A673 (cell line): ENCODE results near the gene KCNMA1. TPM values are rescaled to one million over a fixed set of nuclear protein-coding genes. Genes with fewer than 3 reads are reported as not detected.

Experiments used
- BruUV-seq: library from RNA; stranded (reverse); fragments of 400-500 nt; replicated peaks from 2 replicates; lab custom pipeline; 2021; lab: Mats Ljungman, UMichigan
- CTCF ChIA-PET: fragments of 300-600 bp; sonication (Branson Sonifier 250); formaldehyde crosslinking; loops from one replicate; lab custom pipeline; 2022; ENCODE audit warnings: antibody characterized with exemption; lab: Charles Lee
- POLR2A ChIA-PET: fragments of 300-600 bp; sonication (Branson Sonifier 250); formaldehyde crosslinking; loops from one replicate; lab custom pipeline; 2022; ENCODE audit warnings: antibody characterized with exemption; ENCODE audit not compliant: low non-redundant PET; lab: Charles Lee
- DNase-seq: peaks from one replicate; pipeline ENCODE4 v3.0.0-alpha.2; 2015; ENCODE audit warnings: low spot score
- H3K27ac ChIP-seq: fragments of 200-600 bp; sonication (generic); 2 replicates; pipeline ENCODE4 v1.5.1; 2016; ENCODE audit warnings: mixed run types, low read depth, mild to moderate bottlenecking, mixed read lengths, antibody characterized with exemption, low read length; ENCODE audit not compliant: poor library complexity, severe bottlenecking
- H3K27me3 ChIP-seq: fragments of 200-600 bp; sonication (generic); replicated peaks from 2 replicates; pipeline ENCODE4 v1.6.1; 2017; ENCODE audit warnings: mixed run types, low read depth, mild to moderate bottlenecking, mixed read lengths, antibody characterized with exemption, low read length; ENCODE audit not compliant: insufficient read depth, poor library complexity
- H3K36me3 ChIP-seq: fragments of 200-600 bp; sonication (generic); 2 replicates; pipeline ENCODE4 v1.6.1; 2016; ENCODE audit warnings: mixed run types, mild to moderate bottlenecking, mixed read lengths, antibody characterized with exemption, low read length; ENCODE audit not compliant: insufficient read depth, poor library complexity, severe bottlenecking
- H3K4me1 ChIP-seq: fragments of 200-600 bp; sonication (generic); 2 replicates; pipeline ENCODE4 v1.6.1; 2017; ENCODE audit warnings: mixed run types, mild to moderate bottlenecking, mixed read lengths, antibody characterized with exemption, low read length; ENCODE audit not compliant: insufficient read depth, poor library complexity, severe bottlenecking
- H3K4me3 ChIP-seq: fragments of 200-600 bp; sonication (generic); 2 replicates; pipeline ENCODE4 v1.5.1; 2016; ENCODE audit warnings: low read depth, mixed run types, mild to moderate bottlenecking, mixed read lengths, low read length; ENCODE audit not compliant: poor library complexity, severe bottlenecking
- H3K9me3 ChIP-seq: fragments of 200-600 bp; sonication (generic); 2 replicates; pipeline ENCODE4 v1.6.1; 2016; ENCODE audit warnings: mixed run types, low read depth, mild to moderate bottlenecking, mixed read lengths, antibody characterized with exemption, low read length; ENCODE audit not compliant: poor library complexity, severe bottlenecking
- CTCF ChIP-seq: fragments of 300-800, 200-600 bp; sonication (generic); conservative IDR thresholded peaks from 2 replicates; pipeline ENCODE4 v1.5.1; 2017; ENCODE audit warnings: low read depth, mild to moderate bottlenecking, antibody characterized with exemption, low read length, moderate library complexity, mixed read lengths
- EZH2 ChIP-seq: fragments of 200-600 bp; sonication (generic); IDR thresholded peaks from 2 replicates; pipeline ENCODE4 v1.6.1; 2017; ENCODE audit warnings: borderline replicate concordance, low read depth, mild to moderate bottlenecking, mixed read lengths, antibody characterized with exemption, low read length; ENCODE audit not compliant: poor library complexity, severe bottlenecking
- intact Hi-C: fragments of 100-400 bp; cut with micrococcal nuclease; formaldehyde crosslinking; loops from one replicate; pipeline ENCODE4 v1.10.0; 2022; ENCODE audit not compliant: unreplicated experiment
- total RNA-seq: library from RNA; stranded (reverse); gene quantifications from 2 replicates; pipeline ENCODE4 v1.2.3, GENCODE V29; 2021

The KCNMA1 gene
- total RNA-seq, 1 experiment from 2014 or later, result 0.84 TPM

- no peak overlapping the region for H3K4me3 ChIP-seq
- H3K27me3 ChIP-seq, result no peaks in the 10 kb centered on the region
- POLR2A ChIA-PET, result interaction anchor here (0.5 kb wide), 1 partner anchor 210 kb away, joined by 5 read pairs; no protein-coding TSS in a partner anchor
- TF ChIP-seq EZH2 (no peak), CTCF (no peak)
- CTCF ChIA-PET, result no interaction called here
- BruUV-seq, result no TSS peak
- no peak for DNase-seq
- H3K36me3 ChIP-seq, result no peaks in the 10 kb centered on the region
- intact Hi-C loops, result no loop called here
- H3K9me3 ChIP-seq, result no peaks in the 10 kb centered on the region
- no peaks in the 10 kb centered on the region for H3K4me1 ChIP-seq
- no peak overlapping the region for H3K27ac ChIP-seq
Observed at GRCh38 chr10:77357611-77358310, 279.8 kb downstream of the KCNMA1 start.

- intact Hi-C loops, result no loop called here
- Histone ChIP-seq H3K27me3 (no peaks in the 10 kb centered on the region), H3K4me1 (no peaks in the 10 kb centered on the region), H3K27ac (no peak overlapping the region), H3K9me3 (no peaks in the 10 kb centered on the region), H3K4me3 (no peak overlapping the region), H3K36me3 (no peaks in the 10 kb centered on the region)
- POLR2A ChIA-PET, result interaction anchor here (0.5 kb wide), 1 partner anchor 210 kb away, joined by 5 read pairs; no protein-coding TSS in a partner anchor
- TF ChIP-seq EZH2 (no peak), CTCF (no peak)
- no peak for DNase-seq
- no TSS peak for BruUV-seq
- CTCF ChIA-PET, result interaction anchor here (0.5 kb wide), 1 partner anchor 151 kb away, joined by 3 read pairs; no protein-coding TSS in a partner anchor
Observed at GRCh38 chr10:77357185-77357584, 280.4 kb downstream of the KCNMA1 start.

- Histone ChIP-seq H3K9me3 (no peaks in the 10 kb centered on the region), H3K27me3 (no peaks in the 10 kb centered on the region), H3K4me1 (no peaks in the 10 kb centered on the region), H3K4me3 (no peak overlapping the region), H3K36me3 (no peaks in the 10 kb centered on the region), H3K27ac (no peak overlapping the region)
- ChIA-PET CTCF (interaction anchor here (0.6 kb wide), 1 partner anchor 13 kb away, joined by 3 read pairs; no protein-coding TSS in a partner anchor), POLR2A (no interaction called here)
- no peak for DNase-seq
- intact Hi-C loops, result no loop called here
- BruUV-seq, result no TSS peak
- TF ChIP-seq CTCF (no peak), EZH2 (no peak)
Observed at GRCh38 chr10:77355844-77356243, 281.8 kb downstream of the KCNMA1 start.
